Activated CD4-positive, CD25-positive, alpha-beta regulatory T cell (primary cell): ENCODE results near the gene FAM114A1.

Source experiments
- DNase-seq, 4 experiments: peaks; one replicate each; lab custom pipeline; 2025; lab: John Stamatoyannopoulos, UW

FAM114A1 gene

DNA sequence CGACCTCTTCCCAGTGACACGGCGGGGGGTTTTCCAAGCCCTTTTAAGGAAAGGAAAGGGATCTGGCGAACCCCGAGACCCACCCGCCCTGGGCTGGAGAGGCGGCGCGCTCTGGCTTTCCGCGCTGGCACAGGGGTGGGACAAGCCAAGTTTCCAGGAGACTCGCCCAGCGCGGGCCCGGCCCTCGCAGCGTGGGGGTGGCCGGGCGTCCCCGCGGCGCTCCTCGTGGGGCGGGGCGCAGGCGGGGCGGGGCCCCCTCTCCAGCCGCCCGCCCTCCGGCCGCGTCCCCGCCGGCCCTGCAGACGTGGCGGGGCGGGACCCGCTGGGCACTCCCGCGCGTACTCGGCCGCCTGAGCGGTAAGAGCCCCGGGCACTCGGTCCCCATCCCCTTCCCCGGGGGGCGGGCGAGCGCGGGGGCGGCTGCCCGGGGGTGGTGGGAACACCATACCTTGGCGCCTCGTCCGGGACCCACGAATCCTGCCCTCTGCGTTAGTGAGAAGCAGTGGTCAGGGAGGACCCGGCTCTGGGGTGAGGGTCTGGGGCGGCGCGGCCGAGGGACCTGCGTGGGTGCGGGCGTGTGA is at the start of gene FAM114A1:
Gene FAM114A1 (plus strand): TSS at position 329 of the 581 bp plus-strand sequence. CDS start 10,273 bp downstream, outside the sequence.
- DNase-seq = peak in 1 of 4 experiments; percentile 10

DNA sequence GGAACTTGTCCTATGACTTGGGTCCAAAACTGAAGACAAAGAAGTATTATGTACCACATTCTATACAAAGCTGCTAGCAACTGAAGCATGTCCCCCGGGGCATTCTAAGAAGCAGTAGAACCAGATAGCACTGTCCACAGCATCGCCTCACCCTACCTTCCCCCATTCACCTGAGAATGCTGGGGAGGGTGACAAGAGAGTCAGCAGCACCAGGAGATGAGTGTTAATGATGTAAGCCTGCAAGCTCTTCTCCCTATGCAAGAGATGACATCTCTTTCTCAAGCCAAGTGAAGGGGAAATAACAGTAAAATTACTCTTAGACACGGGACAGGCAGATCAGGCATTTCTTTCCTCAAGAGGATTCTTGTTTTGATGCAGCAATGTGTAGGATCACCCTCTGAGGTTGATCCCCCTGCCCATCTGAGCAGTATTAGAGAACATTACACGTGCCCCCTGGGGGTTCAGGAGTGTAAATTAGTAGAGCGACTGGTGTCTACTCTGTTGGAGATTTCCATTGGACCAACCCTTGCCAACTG is 49.1 kb upstream of the FAM114A1 start:
- DNase-seq = no peak

DNA sequence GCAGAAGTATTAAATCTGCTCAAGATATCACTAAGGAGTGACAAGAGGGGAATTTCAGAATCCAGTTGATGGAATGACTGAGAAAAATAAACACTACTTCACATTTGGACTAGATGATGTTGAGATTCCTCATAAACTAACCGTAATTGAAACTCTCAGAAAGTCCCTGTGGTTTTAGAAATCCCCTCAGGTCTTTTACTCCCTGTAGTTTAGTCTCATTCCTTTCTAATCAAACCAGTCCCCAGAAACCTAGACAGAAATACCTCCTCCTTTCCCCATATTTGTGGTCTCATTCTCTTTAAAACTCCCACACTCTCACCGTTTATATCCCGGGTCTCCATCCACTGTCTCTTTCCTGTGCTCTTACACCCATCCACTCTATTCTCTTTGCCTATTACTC is 48.0 kb upstream of the FAM114A1 start:
- DNase-seq = no peak

DNA sequence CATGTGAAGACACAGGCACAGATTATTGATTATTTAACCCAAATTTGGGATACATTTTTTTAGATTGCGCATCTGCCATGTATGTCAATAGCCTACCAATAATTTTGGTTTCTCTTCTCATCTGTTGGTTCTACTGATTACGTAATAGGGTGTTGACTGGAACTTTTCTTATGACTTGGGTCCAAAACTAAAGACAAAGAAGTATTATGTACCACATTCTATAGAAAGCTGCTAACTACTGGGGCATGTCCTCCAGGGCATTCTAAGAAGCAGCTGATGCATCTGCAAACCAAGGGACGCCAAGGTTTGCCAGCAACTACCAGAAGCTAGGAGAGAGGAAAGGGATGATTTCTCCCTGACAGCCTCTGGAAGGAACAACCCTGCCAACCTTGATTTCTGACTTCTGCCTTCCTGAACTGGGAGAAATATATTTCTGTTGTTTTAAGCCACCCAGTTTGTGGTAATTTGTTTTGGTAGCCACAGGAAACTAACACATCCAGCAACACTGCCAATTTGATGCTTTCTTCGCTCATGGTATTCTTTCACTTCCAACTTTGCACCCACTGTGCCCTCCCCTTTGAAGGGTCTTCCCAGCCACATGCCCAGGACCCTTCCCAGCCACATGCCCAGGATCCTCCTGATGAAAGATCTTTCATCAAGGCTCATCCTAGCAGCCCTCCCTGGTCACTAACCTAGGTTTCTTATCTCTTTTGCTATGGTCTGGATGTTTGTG is 47.1 kb upstream of the FAM114A1 start:
- DNase-seq = no peak

DNA sequence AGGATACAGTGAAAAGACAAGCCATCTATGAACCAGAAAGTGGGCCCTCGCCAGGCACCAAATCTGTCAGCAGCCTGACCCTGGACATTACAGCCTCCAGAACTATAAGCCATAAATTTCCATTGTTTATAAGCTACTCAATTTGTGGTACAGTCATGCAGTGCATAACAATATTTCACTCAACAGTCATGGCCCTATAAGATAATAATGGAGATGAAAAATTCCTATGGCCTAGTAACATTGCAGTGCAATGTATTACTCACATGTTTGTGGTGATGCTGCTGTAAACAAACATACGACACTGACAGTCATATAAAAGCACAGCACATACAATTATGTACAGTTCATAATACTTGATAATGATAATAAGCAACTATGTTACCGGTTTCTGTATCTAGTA is 45.9 kb upstream of the FAM114A1 start:
- DNase-seq = no peak

DNA sequence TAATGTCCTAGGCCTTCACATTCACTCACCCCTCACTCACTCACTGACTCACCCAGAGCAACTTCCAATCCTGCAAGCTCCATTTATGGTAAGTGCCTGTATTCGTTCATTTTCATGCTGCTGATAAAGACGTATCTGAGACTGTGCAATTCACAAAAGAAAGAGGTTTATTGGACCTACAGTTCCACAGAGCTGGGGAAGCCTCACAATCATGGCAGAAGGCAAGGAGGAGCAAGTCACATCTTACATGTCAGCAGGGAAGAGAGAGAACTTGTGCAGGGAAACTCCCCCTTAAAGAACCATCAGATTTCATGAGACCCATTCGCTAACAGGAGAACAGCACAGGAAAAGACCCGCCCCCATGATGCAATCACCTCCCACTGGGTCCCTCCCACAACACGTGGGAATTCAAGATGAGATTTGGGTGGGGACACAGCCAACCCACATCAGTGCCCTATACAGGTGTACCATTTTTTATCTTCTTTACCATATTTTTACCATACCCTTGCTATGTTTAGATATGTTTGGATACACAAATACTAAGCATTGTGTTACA is 44.8 kb upstream of the FAM114A1 start:
- no peak for DNase-seq

DNA sequence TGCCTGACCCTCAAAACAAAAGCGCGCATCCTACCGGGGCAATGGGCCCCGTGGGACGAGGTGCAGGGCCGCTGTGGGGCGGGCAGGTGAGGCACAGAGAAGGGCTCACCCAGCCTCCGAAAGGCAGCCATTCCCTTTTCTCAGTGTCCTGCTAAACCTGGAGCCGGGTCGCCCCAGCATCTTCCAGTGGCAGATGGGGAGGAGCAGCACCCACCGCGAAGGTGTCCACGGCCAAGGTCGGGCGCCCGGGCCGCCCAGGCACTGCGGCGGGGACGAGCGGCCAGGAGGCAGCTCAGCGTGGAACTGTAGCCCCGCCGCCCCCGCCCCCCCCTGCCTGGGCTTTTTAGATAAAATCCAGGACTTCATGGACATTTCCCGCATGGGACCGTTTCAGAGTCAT is 43.8 kb upstream of the FAM114A1 start:
- DNase-seq = no peak

DNA sequence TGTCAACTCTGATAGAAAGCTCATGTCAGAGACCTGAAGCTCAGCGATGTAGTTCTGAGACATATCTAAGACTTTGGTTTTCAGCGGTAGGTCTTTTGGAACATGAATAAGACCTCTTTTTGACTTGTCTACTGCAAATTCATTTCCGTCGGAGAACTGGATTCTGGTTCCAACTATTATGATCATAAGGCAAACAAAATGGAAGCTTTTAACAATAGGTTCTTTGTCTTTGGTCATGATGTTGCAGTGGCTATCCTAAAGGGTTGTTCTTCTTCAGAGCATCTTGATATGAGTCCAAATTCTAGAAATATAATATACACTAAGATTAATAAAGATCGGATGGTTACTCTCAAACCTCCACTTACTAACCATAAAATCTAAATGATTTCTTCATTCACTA is 38.4 kb upstream of the FAM114A1 start:
- DNase-seq = no peak

DNA sequence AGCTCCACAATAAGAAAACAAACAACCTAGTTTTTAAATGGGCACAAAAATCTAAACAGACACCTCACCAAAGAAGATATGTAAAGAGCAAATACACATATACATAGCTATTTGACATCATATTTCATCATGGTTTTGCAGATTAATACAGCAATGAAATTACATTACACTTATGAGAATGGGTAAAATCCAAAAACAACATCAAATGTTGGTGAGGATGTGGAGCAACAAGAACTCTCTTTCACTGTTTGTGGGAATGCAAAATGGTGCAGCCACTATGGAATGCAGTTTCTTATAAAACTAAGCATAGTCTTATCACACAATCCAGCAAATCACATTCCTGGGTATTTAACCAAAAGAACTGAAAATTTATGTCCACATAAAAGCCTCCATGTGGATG is 36.0 kb upstream of the FAM114A1 start:
- no peak for DNase-seq

DNA sequence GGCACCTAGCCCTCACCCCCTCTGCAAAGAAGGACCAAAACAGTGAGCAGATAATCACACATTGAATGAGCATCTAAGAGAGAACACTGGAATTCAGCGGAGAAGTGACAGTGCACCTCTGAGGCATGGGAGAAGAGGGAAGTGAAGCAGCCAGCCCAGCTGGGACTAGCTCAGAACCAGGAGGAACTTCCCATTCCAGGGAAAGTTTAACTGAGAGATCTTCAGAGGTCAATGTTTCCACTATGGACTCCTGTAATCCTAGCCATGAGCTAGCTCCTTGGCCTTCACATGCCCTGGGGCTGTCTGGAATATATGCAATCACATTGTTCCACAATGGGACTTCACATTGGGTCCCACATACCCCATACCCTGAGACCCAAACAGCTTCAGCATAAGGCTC is 35.4 kb upstream of the FAM114A1 start:
- DNase-seq = no peak

DNA sequence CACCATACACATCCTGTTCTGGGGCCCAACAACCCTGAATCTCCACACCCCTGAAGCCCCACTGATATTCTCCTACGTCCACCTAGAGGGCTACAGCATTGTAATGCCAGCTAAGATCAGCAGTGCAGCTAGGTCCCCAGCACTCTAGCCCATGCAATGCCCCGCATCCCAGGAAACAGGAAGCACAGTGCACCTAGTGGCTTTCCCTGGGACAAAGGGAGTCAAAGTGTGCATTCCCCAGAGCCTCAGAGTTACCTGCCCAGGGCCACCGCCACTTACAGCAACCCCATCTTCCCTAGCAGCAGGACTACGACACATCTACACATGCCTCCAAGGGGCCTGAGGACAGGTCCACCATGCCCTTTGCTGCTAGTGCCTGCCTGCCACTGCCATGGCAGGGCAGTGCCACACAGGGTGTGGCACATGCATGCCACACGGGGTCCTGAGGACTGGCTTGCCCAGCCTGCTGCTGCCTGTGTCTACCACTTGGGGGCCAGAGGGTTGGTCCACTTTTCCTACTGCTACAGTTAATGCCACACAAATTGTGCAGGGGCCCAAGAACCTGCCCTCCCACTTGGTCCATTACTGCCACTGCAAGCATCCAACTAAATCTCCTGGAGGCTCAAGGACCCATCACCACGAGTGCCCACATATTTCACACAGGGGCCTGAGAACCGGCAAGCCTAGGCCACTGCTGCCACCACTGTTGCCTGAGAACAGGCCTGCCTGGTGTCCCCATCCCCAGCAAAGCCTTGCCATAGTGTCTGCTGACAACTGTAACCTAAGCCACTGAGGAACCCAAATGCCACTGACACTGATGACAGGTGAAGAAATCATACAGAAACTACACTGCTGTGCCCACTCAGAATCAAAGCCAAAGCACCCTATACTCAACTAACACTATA is 34.7 kb upstream of the FAM114A1 start:
- no peak for DNase-seq

DNA sequence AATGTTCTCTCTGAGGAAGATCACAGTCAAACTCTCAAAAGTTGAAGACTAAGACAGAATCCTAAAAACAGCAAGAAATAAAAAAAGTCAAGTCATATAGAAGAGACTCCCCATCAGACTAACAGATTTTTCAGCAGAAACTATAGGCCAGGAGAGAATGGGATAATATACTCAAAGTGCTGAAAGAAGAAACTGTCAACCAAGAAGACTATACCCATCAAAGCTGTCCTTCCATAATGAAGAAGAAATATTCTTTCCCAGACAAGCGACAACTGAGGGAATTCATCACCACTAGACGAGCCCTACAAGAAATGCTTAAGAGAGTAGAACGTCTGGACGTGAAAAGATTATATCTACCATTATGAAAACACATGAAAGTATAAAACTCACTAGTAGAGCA is 33.0 kb upstream of the FAM114A1 start:
- DNase-seq = no peak

DNA sequence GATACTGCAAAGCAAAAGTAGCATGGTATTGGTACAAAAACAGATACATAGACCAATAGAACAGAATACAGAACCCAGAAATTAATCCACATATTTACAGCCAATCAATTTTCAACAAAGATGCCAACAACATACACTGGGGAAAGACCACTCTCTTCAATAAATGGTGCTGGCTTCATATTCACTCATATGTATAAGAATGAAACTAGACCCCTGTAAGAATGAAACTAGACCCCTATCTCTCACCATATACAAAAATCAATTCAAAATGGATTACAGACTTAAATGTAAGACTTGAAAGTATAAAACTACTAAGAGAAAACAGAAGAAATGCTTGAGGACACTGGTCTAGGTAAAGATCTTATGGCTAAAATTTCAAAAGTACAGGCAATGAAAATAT is 30.3 kb upstream of the FAM114A1 start:
- no peak for DNase-seq

DNA sequence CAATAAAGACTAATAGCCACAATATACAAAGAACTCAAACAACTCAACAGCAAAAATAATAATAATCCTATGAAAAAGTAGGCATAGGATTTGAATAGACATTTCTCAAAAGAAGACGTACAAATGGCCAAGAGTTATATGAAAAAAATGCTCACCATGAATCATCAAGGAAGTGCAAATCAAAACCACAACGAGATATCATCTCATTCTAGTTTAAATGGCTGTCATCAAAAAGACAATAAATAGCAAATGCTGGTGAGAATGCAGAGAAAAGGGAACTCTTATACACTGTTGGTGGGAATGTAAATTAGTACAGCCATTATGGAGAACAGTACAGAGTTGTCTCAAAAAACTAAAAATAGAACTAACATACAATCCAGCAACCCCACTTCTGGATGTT is 29.8 kb upstream of the FAM114A1 start:
- DNase-seq = no peak

DNA sequence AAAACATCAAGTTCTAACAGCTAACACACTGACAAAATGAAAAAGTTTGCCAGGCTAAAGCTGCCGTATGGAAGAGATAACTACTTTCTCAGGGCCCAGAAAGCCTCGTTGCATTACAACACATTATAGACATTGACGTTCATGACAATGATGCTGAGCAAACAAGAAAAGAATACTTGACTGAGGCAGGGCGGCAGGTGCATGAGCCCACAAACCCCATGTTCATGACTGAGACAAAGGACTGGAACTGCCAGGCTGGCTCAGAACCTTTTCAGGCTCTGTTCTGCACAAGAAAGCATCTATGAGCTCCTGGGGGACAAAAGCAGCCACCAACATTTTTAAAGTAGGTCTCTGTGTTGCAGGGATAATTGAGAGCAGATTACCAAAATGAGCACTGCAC is 24.6 kb upstream of the FAM114A1 start:
- no peak for DNase-seq

DNA sequence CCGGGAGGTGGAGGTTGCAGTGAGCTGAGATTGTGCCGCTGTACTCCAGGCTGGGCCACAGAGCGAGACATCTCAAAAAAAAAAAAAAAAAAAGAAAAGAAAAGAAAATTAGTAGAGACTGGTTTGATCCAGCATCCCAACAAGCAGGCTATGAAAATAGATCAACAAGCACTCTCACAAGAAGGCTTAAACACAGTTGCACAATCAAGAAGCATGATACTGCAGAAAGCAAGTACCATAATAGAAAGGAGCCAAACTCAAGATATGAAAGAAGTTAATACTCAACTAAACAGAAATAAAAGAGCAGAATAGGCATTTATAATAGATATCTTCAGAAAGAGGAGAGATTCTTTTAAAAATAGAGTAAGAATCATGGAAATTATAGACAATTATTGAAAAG is 21.6 kb upstream of the FAM114A1 start:
- no peak for DNase-seq

DNA sequence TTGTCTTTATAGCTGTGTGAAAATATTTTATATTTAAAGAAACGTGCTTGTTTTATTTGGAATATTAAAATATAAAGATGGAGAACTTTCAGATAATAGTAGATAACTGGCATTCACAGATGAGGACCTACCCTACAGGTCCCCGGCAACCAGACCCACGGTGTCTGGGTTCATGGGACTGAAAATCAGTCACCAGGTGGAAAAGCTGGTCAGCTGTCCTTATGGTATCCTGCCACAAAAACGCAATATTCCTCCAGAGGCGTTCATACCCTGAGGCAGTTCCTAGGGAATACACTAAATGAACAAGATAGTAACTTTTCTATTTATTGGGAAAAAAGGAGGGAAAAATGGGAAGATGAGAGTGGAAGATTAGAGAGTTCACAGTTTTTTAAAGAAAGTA is 12.1 kb upstream of the FAM114A1 start:
- DNase-seq = no peak

DNA sequence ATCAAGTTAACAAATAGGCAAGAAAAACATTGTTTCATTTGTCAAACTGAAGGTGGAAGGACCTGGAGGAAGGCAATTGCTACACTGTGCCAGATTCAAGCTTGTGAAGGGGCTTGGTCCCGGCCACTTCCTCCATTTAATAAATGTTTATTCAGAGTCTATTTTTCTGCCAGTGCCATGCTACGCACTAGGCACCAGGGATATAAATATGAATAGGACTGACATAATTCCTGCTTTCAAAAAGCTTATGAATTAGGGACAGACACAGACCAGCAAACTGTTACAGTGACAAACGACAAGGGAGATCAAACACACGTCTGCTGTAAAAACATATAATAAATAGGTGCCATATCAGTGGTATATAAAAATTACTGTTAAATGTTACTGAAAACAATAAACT is 11.6 kb upstream of the FAM114A1 start:
- no peak for DNase-seq

DNA sequence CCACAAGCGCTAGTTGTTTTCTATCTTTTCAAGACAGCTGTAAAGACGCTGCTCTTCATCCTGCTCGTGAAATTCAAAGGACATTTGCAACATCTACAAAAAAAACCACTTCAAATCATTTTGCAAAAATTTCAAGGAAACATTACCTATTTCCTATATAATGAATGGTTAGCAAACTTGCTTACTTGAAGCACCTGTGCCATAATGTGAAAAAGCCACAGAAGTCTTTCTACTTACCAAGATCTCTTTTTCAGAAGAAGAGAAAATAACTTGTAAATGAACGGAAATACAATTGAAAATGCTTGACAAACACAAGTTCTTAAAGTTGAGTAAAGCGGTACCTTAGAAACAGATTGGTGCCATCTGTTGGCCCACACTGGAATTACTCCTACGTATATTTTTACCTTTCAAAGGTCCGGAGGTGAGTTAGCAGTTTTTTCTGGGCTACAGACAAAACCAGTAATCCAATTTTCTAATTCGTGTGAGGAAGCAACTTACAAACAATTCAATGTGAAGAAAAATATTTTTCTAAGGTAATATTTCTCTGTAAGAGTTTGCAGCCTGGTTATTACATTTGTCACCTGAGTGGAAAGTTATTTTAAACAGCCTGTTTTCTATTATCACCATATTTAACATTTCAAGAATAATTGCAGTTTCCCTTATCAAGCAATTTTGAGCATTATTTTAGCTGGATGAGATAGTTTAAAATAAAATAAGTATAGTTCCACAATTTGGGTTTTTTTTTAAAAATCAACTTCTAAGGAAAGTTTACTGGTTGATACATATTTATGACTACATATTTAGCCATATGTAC is 10.9 kb upstream of the FAM114A1 start, which contains the start of gene TLR6:
Gene TLR6 (minus strand): TSS at position 294 of the 814 bp plus-strand sequence. CDS start 27,344 bp downstream, outside the sequence.
- peak in 3 of 4 experiments; percentile 34 to 62 (median 34) for DNase-seq

DNA sequence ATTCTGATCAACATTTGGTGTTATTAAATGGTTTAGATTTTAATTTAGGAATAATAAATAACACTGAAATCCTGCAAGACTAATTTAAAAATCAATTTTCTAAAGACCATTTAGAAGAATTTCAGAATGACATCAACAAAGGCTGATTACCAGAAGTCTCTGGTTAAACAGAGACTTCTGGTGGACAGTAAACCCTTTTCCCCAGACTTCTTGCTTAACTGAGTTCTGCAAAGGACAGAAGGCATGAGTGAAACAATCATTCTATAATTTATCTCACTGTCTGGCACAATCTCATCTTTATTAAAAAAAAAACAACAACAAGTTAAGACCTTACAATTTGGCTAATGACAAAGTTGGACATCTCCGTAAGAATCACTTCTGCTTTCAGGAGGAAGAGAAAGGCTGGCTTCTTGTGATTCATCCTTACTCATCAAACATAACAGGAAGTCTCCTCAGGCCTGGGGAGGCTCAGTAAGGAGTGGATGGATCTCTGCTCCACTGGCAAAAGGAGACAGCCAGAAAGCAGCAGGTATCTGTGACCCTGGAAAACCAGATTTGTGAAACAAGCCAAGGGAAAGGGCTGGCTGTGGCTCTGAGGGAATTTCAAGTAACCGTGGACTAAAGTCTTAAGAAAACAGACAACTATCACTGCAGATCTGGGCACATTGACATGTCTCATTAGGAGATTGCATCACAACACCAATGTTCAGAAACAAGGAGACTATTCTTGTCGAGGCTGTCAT is 10.1 kb upstream of the FAM114A1 start:
- peak in 1 of 4 experiments; percentile 13 for DNase-seq

DNA sequence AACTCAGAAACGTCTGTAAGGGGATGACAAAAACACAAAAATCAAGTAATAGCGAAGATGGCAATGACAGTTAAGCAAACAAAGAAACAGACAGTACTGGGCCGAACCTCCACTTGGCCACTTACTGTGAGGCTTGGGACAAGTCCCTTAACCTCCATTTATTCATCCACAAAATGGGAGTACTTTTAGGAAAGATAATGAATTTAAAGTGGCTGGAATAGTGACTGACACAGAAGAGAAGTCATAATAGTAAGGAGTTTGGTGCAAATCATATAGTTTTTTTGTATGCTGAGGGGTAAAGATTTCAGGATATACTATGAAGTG is 9.5 kb upstream of the FAM114A1 start:
- no peak for DNase-seq
